Heart left ventricle (tissue), 13 donors: ENCODE data around the gene BAZ2B.

Source experiments
- POLR2A ChIP-seq, 2 donors: fragments of 450-650 bp; IDR thresholded peaks; one replicate each; pipeline ENCODE4 v1.6.1; 2017; ENCODE audit warnings: antibody characterized with exemption in 2 of 2, mild to moderate bottlenecking in 2 of 2, moderate library complexity in 2 of 2
- TF ChIP-seq, protein P1 (sequence below), 12 donors: fragments of 200-600 bp; sonication (generic) in 4 of 12; IDR thresholded peaks; one replicate each; pipeline versions ENCODE4 v1.5.0 to v1.8.0; 2018 to 2022; ENCODE audit warnings: antibody characterized with exemption in 12 of 12, mild to moderate bottlenecking in 5 of 12
- donor health status: ischemic (EF 13 %, LVEDD 7.1; RV severe dilation, severe dysfunction).
- donor health status: DM: no; HTN: yes; CAD: no.
- donor health status: DM: no; HTN: no; CAD: no.
- donor health status: ischemic (EF 25% LVEDD 6.9; RV normal size, moderate dysfunction).
- donor health status: ischemic (EF 25% LVEDD 5.7; RV mildly dilated, moderate dysfunction).
- donor health status: ischemic (EF 35%, LVEDD 5.7; RV mildly dilated, moderate dysfunction).
- donor health status: nonischemic (EF 11% LVEDD 7.7; RV severe dilation, severe dysfunction).
- donor health status: DM: yes; HTN: yes; CAD: no.
- donor health status: PGD.
- donor health status: ischemic (EF 29% LVEDD 5.4; RV normal size, mild dysfunction).
- donor health status: nonischemic (EF 23%, LVEDD 6.1; RV moderate dilation, normal function).

DNA sequence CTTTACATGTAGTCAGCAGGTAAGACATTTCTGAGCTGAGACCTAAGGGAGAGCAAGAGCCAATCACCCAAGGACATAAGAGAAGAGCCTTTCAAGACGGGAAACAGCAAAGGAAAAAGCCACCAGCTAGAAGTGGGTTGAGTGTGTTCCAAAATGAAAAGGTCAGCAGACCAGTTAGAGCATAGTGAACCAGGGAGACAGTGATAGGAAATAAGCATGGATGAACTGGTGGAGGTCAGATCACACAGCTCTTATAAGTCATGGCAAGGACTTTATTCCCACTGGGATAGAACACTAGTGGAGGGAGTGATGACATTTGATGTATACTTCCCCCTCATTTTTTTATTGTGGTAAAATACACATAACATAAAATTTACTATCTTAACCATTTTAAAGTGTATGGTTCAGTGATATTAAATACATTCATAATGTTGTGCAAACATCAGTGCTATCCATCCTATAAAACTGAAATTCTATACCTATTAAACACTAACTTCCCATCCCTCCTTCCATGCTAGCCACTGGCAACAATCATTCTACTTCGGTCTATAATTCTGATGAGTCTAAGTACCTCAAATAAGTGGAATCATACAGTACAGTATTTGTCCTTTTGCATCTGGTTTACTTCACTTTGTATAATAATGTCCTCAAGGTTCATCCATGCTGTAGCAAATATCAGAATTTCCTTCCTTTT lies 174.0 kb downstream of the BAZ2B start:
- no peak for TF ChIP-seq POLR2A (IDR thresholded peaks at IDR 0.05)
- TF ChIP-seq, protein P1, sequence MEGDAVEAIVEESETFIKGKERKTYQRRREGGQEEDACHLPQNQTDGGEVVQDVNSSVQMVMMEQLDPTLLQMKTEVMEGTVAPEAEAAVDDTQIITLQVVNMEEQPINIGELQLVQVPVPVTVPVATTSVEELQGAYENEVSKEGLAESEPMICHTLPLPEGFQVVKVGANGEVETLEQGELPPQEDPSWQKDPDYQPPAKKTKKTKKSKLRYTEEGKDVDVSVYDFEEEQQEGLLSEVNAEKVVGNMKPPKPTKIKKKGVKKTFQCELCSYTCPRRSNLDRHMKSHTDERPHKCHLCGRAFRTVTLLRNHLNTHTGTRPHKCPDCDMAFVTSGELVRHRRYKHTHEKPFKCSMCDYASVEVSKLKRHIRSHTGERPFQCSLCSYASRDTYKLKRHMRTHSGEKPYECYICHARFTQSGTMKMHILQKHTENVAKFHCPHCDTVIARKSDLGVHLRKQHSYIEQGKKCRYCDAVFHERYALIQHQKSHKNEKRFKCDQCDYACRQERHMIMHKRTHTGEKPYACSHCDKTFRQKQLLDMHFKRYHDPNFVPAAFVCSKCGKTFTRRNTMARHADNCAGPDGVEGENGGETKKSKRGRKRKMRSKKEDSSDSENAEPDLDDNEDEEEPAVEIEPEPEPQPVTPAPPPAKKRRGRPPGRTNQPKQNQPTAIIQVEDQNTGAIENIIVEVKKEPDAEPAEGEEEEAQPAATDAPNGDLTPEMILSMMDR (IDR thresholded peaks at IDR 0.05) = no peak
